Measurements from ENCODE around the gene FBXL7.

- TF ChIP-seq CTCF (IDR thresholded peaks at IDR 0.05; ENCODE audit: insufficient read depth, low read length, poor library complexity, severe bottlenecking) (no peak), EZH2phosphoT487 (conservative IDR thresholded peaks at IDR 0.05; ENCODE audit: low read length) (no peak)
These were observed 97.0 kb downstream of the FBXL7 start for GRCh38 chr5:15596936-15597335.
